Inflammatory macrophage (primary cell): ENCODE measurements around the gene FAM193B.
"Not testable (repeated sequence)": the region's sequence is repeated elsewhere in the genome, so short reads cannot be mapped to it uniquely, and the experiment has no call there.

Experiments
- DNase-seq, 2 donors: peaks; one replicate each; pipeline ENCODE4 v3.0.0-alpha.2; 2020 to 2022

Gene FAM193B

DNA sequence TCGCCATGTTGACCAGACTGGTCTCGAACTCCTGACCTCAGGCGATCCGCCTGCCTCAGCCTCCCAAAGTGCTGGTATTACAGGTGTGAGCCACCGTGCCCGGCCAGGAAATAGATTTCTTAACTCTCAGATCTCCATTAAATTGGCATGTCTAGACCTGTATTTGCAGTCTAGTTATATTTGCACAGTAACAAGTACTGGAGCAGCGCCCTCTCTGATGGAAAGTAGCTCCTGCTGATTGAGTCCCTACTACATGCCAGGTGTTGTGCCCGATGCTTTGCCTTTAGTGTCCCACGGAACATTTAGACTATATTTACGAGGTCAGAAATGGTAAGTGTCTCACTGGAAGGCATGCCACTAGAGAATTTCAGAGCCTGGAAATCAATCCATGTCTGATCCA is 21.8 kb upstream of the FAM193B start:
- DNase-seq = no peak

DNA sequence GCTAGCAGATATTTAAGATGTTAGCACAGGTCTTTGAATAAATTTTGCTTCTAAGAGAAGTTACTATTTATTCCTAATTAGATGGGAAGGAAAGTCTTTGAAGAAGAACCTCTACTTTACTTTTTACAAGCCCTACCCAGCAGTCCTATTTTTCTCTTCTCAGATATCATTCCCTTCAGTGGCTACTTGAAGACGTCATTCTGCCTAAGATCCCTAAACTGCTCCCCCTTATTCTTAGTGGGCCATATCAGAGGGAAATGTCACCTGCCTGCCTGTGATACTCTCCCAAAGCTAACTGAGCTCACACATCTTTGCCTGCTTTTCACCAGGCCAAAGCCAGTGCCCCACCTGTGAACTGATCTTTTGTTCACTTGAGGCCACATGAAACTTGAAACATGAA is 21.1 kb upstream of the FAM193B start:
- DNase-seq = no peak

DNA sequence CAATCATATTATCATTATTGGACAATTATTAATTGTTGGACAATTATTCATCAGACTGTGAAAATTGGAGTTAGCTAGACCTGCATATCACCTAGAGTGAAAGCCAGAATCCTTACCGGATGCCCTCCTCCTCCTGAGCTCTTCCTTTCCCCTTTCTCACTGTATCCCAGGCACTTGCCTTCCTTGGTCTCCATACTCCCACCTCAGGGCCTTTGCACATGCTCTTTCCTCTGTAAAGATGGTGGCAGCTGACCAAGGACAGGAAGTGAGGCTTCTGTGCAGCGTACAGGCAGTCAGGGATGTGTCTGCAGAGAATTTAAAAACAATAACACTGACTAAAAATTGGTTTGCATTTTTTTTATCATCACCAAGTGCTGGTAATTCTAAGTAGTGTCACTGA is 15.5 kb upstream of the FAM193B start:
- DNase-seq = no peak

DNA sequence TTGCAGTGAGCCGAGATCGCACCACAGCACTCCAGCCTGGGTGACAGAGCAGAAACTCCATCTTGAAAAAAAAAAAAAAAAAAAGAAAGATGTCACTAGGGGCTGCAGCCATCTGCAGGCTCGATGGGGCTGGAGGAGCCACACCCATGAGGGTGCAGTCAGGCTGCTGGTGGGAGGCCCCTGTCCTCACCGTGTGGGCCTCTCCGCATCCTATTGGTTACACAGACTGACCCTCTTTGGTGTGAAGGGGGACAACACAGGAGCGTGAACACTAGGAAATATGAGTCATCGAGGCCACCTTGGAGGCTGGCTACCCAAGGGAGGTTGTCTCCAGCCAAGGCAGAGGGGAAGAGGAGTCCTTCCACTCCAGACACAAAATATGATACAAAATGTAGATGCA is 14.0 kb upstream of the FAM193B start:
- no peak for DNase-seq

DNA sequence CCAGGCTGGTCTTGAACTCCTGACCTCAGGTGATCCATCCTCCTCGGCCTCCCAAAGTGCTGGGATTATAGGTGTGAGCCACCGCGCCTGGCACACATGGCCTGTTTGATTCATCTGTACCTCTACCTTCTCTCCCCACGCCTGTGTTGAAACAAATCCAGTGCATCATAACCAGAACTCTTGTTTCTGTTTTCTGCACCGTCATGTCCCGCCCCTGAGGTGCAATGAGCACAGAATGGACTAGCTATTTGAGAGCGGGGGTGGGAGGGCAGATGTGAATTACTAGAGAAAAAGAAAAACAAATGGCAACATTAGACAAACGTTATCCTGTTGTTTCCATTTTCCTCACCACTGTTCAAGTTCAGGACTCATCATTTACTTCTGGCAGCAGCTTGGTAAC is 10.7 kb upstream of the FAM193B start:
- no peak for DNase-seq

DNA sequence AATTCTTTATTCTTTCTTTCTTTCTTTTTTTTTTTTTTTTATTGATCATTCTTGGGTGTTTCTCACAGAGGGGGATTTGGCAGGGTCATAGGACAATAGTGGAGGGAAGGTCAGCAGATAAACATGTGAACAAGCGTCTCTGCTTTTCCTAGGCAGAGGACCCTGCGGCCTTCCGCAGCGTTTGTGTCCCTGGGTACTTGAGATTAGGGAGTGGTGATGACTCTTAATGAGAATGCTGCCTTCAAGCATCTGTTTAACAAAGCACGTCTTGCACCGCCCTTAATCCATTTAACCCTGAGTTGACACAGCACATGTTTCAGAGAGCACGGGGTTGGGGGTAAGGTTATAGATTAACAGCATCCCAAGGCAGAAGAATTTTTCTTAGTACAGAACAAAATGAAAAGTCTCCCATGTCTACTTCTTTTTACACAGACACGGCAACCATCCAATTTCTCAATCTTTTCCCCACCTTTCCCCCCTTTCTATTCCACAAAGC is 5.1 kb upstream of the FAM193B start:
- not testable (repeated sequence) for DNase-seq

DNA sequence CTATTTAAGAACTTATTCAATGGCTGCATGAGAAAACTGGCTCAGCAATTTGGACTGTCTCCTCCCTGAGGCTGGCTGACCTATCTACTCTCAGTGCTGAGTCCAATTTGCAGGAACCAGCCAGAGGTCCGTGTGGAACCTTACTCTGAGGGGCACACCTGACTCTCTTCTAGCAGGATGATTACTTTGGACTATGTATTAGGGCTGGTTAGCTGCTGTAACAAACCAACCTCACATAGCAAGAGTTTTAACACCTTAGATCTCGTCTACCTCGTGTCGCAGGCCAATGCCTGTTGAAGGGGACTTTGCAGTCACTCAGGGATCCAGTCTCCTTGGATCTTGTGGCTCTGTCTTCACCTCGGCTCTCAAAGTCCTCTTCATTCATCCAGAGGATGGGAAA is 3.4 kb upstream of the FAM193B start:
- no peak for DNase-seq

DNA sequence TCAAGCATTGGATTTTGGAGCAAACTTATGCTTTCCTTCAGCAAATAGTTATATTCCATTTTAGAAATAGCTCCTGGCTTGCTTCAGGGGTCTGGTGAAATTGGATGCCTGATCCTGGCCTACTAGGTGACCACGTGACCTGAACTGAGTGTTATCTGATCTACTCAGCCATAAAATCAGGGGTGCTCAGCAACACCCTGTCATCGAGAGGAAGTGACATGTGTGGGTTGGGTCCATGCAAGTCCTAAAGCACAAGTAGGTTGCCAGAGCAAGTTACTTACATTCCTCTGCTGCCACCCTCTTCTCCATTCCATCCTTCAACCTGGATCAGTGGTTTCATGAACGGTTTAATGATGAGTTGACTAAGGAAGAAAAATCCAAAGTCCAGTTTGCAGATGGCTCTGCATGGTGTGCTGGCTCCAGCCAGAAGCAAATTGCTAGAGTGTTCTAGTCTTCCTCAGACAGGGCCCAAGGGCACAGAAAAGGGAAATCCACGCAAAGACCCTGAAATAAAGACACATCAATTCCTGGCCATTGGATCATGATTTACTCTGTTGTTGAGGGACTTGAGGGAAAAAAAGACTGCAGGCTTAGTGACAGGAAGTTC is 2.8 kb upstream of the FAM193B start:
- peak; percentile 26 to 38 for DNase-seq

DNA sequence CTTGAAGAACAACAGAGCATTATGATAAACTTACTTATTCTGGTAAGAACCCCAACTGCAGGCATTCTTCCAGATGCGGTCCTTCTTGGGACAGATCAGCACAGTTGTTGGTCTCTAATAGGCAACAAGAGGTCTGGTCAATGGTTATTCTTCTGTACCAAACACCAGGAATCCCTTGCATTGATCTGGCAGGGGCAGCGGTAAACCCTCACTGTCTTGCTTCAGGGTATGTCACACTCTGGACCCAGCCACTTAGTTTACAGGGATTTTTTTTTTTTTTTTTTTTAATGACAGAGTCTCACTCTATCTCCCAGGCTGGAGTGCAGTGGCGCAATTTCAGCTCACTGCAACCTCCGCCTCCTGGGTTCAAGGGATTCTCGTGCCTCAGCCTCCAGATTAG is 1.3 kb upstream of the FAM193B start:
- DNase-seq = no peak

DNA sequence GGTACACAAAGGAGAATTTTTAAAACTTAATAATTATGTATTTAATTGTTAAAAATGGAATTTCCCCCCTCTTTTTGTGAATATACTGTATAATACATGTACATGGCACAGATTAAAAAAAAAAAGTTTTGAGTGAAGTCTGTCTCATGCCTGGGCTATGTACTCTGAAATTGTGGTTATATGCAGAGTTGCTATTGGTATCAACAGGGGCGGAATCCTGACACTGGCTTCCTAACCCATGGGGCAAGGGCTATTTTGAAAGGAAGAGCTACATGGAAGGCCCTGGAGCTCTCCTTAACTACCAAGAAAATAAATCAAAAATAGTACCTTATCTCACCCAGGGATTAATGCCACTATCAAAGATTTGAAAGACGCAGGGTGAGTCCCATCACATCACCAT is 865 bp upstream of the FAM193B start:
- no peak for DNase-seq

DNA sequence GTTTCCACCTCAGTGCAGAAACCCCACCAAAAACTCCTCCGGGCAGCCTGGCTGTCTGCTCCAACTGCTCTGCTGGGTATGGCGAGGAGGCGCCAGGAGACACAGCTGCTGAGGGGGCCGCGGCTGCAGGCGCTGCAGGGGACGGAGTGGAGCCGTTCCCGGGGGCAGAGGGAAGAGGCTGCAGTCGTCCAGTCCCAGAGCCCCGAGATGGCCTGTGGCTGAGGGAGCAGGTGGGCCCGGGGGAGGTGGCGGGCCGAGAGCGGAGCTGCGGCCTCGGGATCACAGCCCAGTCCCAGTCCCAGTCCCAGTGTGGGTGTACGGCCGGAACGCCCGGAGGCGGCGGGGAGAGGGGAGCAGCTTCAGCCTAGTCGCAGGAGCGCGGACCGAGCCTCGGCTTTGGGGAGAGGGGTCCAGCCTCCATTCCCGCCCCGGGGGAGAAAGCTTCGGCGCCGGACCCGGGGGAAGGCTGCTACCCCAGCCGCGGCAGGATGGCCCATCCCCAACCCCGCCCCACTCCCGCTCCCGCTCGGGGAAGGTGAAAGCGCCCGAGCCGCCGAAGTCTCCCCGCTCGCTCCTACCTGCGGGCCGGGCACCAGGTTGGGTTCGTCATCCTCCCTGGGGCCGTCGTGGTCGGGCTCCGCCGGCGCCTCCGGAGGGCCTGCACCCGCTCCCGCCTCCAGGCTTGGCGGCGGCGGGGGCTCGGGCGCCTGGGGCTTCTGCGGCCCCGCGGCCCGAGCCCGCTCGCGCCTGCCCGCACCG is 513 bp downstream of the FAM193B start:
- peak in 1 of 2 donors; percentile 29 for DNase-seq

DNA sequence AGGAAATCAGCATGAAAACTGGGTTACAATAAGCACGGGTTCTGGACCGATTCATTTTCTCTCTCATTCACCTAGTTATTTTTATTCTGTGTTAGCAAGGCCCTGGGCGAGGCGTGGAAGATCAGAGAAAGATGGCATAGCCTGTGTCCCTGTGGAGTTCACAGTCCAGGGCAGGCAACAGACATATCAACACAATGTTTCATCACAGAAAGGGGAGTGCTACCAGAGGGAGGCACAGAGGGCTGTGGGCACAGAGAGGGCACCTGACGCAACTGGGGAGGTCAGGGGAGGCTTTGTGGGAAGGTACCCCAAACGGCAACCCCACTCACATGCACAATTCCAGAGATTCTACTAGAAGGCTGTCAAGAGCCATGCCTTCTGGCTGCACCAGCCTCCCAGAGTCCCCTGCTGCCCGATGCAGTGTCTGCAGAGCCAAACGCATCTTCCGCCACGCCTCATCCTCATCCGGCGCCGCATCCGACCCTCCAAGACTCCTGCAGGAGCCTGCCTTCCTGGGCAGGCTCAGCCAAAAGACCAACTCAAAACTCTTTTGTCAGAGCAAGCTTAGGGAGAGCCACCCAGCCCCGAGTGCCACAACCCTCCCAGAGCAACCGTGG is 1.4 kb downstream of the FAM193B start:
- no peak for DNase-seq

DNA sequence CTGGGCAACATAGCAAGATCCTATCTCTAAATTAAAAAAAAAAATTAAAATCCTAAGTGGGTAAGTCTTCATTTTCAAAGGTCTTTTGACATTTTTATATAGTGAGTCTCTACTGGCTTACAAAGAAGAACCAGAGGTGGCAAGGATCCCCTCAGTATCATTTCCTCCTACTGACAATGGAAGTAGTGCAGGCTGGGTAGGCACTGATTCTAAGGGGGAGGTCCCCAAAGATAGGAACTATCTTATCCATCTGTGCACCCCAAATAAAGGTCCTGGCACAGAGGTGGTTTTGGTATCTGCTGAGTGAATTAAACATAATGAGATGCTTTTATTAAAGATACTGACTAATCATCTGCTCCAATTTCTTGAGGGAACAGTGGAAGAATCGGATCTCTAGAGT is 4.2 kb downstream of the FAM193B start:
- DNase-seq = no peak

DNA sequence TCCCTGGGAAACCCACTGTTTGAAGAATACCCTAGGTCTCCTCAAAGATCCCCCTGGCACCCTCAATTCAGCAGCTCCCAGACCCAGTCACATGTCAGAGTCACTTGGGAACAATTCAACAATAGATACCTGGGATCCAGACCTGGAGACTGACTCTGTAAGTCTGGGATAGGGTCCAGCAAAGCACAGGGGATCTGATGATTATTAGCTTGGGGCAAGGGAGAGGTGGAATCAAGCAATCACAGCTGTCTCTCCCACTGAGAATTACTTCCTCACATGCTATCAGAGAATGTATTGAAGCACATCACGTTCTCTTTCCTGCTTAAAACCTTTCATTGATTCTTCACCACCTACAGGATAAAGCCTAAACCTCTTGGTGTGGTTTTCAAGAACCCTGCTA is 5.9 kb downstream of the FAM193B start:
- DNase-seq = no peak

DNA sequence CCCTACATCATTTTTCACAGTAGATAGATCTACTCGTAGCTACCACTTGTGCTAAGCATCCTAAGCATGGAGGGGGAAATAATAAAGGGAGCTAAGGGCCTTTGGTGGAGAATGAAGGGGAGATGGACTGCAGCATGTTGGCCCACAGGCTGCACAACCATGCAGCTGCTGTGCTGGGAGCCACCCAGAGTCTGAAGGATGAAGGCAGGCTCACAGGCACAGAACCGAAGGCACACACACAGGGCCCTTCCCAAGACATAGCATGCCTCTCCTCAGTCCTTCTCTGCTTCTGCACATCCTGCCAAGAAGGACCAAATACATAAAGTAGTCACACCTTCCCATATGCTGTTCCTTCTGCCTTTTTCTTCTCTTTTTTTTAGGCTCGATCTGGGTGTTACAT is 6.6 kb downstream of the FAM193B start:
- DNase-seq = no peak

DNA sequence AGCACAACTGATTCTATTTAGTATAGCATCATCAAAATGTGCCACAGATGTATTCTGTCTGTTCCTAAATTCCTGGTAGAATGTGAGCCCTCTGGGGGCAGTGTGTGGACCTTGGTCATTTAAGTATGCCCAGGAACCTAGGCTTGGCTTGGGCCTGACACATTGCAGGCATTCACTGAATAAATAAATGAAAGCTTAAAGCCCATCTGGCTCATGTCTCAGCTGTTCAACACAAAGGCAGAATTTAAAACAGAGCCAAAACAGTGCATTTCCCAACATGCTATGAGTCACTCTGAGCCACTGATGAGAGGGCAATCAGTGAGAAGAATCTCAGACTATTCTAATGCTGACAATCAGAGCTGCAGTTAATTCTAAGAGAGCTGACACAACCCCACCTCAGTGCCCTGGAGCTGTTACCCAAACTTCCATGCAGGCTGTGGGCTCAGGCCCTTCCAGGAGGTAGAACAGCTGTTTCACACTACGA is 8.1 kb downstream of the FAM193B start:
- peak; percentile 75 to 77 for DNase-seq

DNA sequence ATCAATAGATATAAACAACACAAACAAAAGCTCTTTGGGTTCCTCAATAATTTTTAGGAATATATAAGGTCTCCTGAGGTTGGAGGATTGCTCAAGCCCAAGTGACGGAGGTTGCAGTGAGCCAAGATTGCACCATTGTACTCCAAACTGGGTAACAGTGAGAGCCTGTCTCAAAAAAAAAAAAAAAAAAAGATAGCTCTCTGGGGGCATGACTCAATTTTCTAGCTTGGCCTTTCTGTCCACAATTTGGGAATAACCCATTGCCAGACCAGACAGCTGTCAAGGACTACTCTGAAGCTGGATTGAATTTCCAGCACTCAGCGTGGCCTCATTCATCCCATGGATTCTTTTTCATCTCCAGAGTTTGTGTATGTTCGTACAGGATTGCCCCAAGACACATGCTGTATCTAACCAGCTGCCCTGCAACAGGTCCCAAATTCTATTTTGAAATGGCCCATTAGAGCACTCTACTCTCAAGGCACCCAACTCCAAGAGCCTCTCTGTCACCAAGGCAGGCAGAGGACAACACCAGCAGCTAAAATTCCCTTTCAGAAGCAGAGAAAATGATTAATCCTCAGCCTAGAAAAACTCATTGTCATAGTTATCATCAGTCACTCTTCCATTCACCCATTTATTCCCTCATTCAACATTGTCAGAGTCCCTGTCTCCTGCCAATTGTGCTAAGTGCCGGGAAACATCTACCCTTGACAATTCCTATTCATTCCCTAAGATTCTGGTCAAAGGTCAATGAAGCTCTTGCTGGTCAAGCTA is 8.7 kb downstream of the FAM193B start:
- DNase-seq = peak; percentile 87 to 89

DNA sequence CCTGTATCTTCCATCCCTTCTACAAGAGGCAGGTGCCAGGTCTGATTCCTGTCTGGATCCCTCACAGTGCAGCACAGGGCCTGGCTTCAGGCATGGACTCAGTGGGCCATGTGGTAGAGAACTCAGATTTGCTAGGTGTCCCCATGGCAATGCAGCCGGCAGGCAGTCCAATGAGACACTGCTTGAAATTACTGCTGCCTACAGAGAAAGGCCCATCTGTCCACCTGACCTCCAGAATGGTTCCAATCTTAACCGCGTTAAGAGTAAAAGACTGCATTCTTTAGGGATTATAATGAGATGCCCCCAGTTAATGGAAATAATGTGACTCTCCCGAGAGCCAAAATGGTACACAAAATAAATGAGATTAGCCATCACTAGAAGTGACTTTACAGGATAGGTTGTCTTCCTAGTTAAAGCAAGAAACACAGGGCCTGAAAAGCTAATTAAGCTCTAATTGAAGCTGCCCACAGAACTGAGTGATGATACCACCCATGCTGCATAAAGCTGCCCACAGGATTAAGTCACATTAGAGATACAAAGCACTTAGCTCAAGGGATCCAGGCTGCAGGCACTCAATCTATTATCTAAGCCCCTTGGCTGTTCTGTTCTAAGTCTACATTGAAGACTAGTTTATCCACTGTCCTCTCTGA is 11.4 kb downstream of the FAM193B start:
- DNase-seq = no peak

DNA sequence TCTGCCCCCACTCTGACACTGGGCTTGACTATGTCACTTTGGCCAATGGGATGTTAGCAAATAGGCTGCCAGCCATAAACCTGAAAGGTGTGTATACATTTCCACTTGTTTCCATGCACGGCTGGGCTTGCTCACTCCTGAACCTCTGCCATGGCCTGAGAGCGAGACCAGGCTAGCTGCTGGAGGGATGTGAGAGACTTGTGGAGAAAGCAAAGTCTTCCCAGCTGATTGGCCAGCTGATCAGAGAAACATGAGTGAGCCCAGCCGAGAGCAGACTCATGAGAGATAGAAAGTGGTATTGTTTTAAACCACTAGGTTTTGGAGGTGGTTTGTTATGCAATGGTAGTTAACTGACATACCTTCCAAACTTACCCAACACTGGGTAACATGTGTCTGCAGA is 13.9 kb downstream of the FAM193B start:
- DNase-seq = no peak

DNA sequence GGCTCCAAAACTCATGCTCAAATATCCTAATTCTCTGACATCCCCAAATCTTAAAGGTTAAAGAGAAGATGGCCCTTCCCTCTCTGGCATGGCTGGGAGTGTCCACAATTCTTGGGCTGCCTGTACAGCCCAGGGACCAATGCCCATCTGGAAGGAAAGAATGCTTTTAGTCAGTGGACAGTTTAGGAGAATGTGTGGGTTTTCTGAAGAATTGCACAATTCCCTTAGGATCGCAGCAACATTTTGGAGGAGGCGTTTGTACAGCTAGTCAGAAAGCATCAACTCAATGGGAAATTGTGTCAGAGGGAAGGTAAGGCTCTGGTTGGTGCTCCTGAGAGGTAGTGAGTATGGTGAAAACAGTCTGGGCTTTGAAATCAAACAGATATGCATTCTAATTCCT is 15.0 kb downstream of the FAM193B start:
- peak; percentile 25 to 35 for DNase-seq

DNA sequence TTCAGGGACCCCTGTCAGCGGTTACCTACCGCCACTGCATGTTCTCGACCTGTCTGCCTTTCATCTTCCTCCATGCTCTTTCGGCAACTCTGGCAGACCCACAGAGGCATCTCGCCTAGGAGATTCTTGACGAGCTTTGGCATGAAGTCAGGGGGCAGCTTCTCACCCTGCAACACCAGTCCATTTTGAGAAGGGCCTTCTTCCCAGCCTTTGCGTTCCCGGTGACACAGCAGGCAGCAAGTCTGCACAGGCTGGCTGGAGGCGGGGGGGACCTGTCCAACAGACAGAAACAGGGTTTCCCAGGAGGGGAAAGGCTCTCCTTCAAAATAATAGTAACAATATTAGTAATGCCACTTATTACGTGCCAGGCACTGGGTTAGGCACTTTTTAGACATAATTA is 15.5 kb downstream of the FAM193B start:
- DNase-seq = no peak
